GM15510 (cell line): ENCODE data around the gene MLEC.

Experiments used
- POLR2A ChIP-seq: IDR thresholded peaks from 3 replicates; pipeline ENCODE4 v1.6.1; 2011; ENCODE audit warnings: borderline replicate concordance; ENCODE audit not compliant: insufficient read length; ENCODE audit errors: extremely low read depth

Gene MLEC, protein sequence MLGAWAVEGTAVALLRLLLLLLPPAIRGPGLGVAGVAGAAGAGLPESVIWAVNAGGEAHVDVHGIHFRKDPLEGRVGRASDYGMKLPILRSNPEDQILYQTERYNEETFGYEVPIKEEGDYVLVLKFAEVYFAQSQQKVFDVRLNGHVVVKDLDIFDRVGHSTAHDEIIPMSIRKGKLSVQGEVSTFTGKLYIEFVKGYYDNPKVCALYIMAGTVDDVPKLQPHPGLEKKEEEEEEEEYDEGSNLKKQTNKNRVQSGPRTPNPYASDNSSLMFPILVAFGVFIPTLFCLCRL

DNA sequence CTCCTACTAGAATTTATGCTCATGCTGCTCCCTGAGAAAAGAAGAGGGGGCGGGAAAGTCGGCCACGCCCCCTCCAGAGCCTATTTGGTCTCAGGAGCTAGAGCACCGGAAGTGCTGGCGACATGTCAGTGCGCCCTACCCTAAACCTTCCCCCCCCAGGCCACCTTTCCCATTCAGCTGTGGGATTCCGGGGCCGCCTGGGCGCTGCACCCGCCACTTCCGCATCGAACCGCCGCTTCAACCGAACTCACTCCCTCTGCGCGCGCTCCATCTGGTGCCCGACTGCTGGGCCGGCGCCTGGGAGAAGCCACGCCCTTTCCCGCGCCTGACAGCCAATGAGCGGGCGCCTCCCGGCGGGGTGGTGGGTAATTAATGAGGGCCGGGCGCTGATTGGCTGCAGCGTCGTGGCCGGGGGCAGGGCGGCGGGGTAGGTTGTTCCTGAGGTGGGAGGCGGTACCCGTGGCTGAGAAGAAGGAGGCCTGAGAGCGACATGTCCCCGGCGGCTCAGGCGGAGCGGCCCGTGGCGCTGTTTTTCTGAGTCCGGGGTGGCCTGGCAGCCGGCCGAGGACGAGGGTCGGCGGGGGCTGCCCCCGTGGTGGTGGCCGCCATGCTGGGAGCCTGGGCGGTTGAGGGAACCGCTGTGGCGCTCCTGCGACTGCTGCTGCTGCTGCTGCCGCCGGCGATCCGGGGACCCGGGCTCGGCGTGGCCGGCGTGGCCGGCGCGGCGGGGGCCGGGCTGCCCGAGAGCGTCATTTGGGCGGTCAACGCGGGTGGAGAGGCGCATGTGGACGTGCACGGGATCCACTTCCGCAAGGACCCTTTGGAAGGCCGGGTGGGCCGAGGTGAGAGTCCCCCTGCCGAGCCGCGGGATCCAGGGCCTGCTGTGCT lies at the start of gene MLEC:
MLEC (plus strand) TSS at position 460 of the 888 bp plus-strand sequence; CDS start at position 608, 148 bp downstream.
- peak; percentile 87 for TF ChIP-seq POLR2A

GRCh38 chr12:120639771-120640721 lies 46.9 kb upstream of the MLEC start, which contains the start of gene CABP1:
Gene CABP1, plus strand, starts transcription at chr12:120640626. Its CDS starts 60 bp downstream, at chr12:120640686.
- TF ChIP-seq POLR2A = peak; percentile 7

DNA sequence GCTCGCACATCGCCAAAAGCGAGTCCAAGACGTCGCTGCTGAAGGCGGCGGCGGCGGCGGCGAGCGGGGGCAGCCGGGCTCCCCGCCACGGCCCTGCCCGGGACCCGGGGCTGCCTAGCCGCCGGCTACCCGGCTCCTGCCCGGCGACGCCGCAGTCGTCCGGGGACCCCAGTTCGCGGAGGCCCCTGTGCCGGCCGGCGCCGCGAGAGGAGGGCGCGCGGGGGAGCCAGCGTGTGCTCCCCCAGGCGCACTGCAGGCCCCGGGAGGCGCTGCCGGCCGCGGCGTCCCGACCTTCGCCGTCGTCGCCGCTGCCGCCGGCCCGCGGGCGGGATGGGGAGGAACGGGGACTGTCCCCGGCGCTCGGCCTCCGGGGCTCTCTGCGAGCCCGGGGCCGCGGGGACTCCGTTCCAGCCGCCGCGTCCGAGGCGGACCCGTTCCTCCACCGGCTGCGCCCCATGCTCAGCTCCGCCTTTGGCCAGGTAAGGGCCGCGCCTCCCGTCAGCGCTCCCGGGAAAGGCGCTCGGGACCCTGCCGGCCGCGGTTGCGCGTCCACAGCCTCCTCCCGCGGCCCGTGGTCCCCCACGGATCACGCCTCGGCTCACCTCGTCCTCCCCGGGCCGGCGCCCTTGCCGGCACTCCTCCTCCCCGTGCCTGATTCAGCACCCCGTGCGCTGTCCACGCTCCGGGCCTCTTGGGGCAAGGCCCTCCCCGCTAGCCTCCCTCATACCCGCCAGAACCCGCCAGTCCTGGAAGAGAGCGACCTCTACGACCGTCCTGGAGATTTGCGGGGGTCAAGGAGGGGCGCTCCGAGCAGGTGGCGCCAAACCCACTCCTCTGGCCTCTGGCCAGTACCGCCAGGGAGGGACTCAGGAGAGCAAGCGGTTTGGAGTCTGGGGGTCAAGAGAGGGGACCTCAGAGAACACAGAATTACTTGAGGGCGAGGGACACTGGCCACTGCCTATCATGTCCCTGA lies 45.8 kb upstream of the MLEC start:
- no peak for TF ChIP-seq POLR2A

DNA sequence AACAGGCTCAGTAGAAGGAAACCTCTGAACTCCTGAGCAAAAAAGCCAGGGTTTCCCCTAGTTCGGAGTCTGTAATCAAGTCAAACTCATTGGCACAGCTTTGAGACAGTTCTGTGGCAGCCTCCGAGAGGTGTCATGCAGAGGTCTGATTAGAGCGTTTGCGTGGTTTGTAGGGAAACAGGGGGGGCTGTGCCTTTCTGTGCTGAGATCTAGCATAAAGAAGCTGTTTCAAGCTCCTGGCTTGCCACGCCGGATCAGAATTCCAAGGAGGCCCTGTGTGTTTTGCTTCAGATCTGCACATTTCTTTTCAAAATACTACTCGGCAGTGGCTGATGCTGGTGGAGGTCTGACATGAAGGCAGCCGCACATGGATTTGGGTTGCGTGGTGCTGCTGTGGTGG lies 44.8 kb upstream of the MLEC start:
- TF ChIP-seq POLR2A = no peak

DNA sequence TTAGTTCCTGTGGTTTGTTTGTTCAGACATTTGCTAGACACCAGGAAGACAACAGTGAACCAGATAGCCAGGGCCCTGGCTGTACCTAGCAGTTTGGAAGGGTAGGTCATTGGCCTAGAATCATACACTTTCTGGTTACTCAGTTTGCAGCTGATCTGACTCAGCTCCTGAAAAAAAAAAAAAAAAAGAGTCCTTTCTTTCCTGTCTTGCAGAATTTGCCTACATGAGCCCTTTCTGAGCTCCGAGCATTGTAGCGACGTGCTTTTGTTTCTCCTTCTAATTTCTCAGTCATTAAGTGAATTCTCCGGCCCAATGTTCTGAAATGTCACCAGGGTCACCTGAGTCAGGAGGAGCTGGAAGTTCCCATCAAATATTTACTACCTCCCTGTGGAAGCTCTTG lies 44.1 kb upstream of the MLEC start:
- no peak for TF ChIP-seq POLR2A

- TF ChIP-seq POLR2A = no peak
Measured at GRCh38 chr12:120643574-120643973, 43.4 kb upstream of the MLEC start.

- no peak for TF ChIP-seq POLR2A
Measured at GRCh38 chr12:120646044-120646443, 40.9 kb upstream of the MLEC start.

- no peak for TF ChIP-seq POLR2A
Measured at GRCh38 chr12:120647375-120647755, 39.6 kb upstream of the MLEC start.

GRCh38 chr12:120649442-120650232 lies 37.3 kb upstream of the MLEC start:
- TF ChIP-seq POLR2A = no peak

- no peak for TF ChIP-seq POLR2A
Measured at GRCh38 chr12:120650233-120650690, 36.7 kb upstream of the MLEC start.

- TF ChIP-seq POLR2A = no peak
Measured at GRCh38 chr12:120651821-120652220, 35.1 kb upstream of the MLEC start.

DNA sequence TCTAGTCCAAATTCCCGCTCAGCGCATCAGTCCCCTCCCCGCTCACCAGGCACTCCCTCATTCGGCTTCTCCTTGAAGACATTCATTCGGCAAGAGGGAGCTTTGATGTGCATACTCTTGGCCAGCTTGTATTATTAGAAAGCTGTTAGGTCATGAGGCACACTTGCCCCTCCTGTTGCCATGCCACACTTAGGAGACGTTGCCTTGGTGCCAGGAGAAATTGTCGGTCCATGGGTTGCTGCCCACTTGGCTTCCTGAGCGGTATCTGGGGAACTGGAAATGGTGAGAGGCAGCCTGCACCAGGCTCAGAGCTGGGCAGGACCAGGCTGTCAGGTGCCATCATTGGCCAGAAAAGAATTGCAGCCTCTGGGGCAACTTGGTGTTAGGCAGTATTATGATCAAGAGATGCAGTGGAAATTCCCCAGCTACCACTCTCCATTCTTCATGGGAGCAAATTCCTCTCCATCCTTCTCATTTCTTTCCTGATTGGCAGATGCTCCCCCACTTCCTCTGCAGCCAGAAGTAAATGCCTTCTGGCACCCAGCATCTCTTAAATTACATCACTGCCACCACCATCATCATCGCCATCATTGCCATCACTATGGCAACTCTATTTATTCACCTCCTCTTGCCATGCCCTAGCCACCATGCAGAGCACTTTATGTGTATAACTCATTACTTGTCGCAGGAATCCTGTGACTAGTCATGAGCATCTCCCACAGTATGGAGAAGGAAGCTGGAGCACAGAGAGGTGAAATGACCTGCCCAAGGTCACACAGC lies 34.1 kb upstream of the MLEC start:
- TF ChIP-seq POLR2A = no peak
